Fibroblast of upper back skin (primary cell): Measurements from ENCODE around the gene AUTS2.

Source experiments
- DNase-seq: peaks from one replicate; pipeline ENCODE4 v3.0.0-alpha.2; 2013

The AUTS2 gene

GRCh38 chr7:70487886-70488285 lies 889.6 kb downstream of the AUTS2 start:
- no peak for DNase-seq

DNA sequence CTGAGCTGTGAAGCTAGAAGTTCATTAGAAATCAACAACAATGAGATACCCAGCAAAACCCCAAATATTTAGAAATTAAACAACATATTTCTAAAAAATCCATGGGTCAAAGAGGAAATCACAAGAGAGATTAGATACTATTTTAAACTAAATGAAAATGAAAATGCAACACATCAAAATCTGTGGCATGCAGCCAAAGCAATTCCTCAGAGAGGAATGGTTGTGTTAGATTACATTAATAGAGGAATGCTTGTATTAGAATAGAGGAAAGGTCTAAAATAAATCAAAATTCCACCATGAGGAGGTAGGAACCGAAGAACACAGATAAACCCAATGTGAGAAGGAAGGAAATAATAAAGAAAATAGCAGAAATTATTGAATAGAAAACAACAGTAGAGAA lies 891.5 kb downstream of the AUTS2 start:
- DNase-seq, result peak; percentile 40

DNA sequence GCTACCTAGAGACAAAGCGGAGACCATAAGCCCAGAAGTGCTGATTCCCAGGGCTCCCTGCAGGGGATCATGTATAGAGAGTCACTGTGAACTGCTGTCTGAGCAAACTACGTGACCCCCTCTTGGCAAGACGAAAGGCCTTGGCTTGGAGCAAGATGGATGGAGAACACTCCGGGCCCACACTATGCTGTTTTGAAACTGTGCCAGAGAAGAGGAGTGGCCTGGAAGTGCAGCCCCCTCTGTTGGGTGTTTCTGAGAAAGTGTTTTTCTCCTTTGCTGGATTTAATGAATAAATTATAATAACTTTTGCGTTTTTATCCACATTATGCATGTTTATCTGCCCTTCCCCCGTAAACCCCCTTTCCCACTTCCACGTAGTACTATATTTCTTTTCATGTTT lies 894.4 kb downstream of the AUTS2 start:
- DNase-seq, result no peak

DNA sequence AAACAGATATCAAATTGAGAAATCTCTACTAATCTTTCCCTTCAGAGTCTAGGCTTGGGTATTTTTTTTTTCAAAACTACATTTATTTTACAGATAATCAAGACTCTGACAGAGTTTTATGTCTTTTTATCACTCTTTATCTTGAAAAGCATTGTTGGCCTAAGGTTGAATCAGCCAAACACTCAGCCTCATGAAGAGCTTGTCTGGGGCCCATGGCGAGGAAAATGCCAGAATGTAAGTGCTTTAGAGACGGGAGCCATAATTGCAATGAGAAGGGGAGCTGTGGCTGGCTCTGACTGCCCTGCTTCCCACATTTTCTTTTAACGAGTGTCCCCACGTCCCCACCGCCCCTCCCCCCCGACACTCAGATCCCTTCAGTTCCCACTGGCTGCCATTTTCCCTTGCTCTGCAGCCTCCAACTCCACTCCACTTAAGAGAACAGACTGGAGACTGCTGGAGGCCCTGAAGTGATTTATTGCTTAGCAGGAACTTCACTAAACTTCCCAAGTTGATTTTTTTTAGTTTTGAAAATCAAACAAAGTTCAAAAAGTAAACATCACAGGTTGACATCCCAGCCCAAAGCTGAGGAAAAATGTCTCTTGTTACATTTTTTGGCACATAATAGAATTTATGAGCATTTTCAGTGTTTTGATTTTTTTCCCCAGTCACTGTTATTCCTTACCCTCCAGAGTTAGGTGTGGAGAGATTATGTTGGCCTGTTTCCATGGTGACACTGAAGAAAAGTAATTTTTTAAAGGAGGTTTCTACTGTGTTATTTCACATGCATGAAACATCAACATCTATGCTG lies 896.2 kb downstream of the AUTS2 start:
- no peak for DNase-seq

DNA sequence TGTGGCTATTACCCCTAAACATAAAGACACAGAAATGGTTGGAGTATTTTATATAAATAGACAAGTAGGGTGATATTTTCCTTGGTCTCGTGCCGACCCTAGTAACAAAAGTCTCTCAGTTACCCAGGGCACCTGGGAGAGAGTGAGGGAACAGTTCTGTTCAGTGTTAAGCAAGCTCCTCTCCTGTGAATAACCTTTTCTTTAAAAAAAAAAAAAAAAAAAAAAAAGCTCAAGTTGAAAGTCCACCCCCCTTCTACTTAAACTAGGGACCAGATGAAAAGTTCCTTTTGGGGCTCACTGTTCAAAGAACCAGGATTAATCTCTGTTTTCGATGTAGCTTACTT lies 896.7 kb downstream of the AUTS2 start:
- no peak for DNase-seq

- DNase-seq, result no peak
Measured at GRCh38 chr7:70497793-70498192, 899.5 kb downstream of the AUTS2 start.

- no peak for DNase-seq
Measured at GRCh38 chr7:70498232-70498992, 900.1 kb downstream of the AUTS2 start.

GRCh38 chr7:70500261-70500660 lies 902.0 kb downstream of the AUTS2 start:
- peak; percentile 52 for DNase-seq

DNA sequence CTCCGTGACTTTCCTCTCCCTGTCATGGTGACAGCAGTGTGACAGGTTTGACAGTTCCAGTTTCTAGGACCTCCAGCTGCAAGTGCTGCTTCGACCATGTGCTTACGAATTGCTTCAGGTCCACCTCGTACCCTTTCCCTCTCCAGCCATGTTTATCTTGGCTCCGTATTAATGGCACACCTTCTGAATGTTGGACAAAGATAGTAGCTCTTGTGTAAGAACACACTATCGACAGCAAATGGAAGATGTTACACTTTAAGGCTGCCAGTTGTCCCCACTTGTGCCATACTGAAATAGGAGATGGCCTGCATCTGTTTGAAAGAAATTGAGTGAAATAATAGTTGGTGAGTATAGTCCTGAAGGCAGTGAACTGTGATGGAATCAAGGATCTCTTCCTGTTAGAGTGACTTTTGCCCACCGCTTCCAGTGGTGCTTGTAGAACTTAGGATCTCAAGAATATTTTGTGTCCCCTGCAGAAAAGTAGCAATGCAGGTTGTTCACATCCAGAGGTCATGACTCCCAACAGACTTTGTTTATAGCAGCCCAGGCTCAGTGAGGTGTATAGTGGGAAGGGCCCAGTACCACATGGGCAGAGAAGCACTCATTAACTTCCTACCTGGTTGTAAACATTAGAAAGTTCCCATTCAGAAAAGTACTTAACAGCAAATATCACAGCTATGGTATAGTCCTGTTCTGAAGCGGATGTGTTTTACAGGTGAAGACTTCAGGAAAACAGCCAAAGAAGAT lies 904.0 kb downstream of the AUTS2 start:
- no peak for DNase-seq

DNA sequence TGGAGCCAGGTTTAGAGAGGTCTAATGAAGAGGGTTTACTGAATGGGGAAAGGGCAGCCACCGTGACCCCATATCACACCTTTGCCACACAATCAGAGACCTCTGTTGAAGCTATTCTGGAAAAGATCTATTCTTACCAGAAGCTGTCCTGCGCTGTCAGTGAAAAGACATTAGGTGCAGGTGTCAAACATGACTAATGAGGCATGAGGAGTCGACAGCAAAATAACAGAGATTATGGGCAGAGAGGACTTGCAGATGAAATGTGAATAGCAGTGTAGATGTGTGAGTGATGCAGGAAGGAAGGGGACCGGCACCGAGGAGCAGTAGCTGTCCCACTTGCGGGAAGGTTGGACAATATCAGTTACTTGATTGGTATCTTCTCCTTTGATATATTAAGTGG lies 906.0 kb downstream of the AUTS2 start:
- DNase-seq, result no peak

DNA sequence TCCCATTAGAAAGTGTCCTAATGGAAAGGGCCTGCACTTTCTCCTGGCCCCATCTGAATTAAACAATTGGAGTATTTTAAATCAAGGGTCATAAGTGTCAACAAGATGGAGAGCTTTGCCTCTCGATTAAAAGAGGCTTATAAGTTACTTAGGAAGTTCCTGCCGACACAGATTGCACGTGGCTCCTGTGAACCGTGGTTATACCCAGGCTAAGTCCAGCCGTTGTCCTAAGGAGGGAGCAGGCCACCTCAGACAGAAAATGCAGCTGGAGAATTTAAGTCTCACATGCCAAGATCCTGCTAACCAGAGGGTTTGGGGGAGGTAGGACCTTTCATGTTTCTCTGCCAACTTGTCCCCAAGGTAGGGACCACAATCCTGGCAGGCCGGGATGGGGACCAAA lies 907.2 kb downstream of the AUTS2 start:
- no peak for DNase-seq

GRCh38 chr7:70505886-70506285 lies 907.6 kb downstream of the AUTS2 start:
- DNase-seq, result no peak

DNA sequence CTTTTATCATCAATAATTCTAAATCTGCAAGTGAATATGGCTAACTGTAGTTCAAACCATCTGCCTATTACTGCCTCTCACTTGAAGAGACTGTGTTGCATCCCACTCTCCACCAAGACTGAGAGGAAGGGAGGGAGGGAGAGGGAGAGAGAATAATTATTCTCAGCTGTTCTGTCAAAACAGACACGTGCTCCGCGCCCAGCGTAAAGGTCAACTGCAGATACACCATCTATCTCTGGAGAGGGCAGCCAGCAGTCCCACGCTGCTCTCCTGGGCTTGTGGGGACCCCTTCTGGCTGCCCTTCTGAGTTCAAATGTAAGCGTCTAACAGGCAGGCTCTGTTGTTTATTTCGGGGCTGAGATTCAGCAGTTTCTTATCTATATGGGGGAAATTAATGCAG lies 908.2 kb downstream of the AUTS2 start:
- DNase-seq, result peak; percentile 25

- DNase-seq, result no peak
Measured at GRCh38 chr7:70512144-70512543, 913.9 kb downstream of the AUTS2 start.

- no peak for DNase-seq
Measured at GRCh38 chr7:70512761-70513160, 914.5 kb downstream of the AUTS2 start.

DNA sequence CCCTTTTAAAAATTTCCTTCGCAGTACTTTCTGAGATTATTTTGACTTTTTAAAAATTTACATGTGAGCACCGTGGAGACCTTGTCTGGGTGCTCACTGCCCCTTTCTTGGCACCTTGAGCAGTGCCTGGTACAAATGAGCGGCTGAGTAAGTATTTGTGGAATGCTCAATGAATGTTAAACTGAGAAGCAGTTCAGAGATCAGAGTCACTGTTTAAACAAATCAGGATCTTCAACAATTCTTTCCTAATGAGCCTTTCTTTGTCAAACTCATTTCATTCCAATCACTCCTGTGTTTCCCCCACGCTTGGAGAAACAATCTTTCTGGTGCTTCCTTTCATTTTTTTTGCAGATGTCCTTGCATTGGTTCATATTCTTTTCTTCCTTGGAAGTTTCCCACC lies 922.3 kb downstream of the AUTS2 start:
- peak; percentile 36 for DNase-seq

GRCh38 chr7:70523249-70523988 lies 925.1 kb downstream of the AUTS2 start:
- DNase-seq, result no peak

GRCh38 chr7:70523989-70524351 lies 925.7 kb downstream of the AUTS2 start:
- no peak for DNase-seq

DNA sequence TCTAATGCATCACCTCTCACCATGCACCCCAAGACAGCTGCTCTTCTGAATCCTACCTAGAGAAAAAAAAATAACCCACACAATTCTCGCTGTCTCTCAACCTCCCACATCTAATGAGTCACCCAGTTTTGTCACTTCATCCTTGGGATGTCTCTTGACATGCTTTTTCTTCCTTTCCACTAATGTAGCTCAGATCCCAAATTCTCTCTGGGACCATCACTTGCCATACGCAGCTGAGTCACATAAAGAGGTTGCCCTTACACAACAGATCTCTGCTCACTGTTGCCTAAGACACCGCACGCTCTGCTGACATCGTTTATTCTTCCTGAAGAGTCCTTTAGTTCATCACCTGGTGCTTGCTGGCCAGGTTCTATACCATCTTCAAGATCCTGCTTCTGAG lies 927.7 kb downstream of the AUTS2 start:
- no peak for DNase-seq

DNA sequence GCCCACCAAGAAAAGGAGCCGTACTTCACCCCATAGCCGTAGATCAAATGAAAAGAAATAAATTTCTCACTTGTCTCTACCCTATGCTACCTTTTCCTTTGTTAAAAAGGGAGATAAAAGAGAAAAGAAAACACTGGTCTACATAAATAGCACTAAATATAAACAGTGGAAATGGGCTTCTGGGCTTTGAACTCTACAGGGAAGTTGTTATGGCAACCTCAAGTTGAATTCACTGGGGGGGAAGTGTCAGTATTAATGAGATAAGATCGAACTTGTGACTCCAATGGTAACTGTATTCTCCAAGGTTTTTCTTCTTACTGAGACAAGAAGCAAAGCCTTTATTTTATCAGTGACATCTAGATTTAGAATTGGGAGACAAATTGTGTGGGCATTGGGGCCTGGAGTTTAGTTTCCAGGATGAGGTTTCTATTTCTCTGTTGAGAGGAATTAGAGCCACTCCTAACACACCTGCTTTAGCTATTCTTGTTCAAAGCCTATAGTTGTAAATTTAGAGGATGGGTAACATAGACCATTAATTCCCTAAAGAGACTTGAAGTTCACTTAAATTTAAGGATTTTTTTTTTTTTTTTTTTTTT lies 929.3 kb downstream of the AUTS2 start:
- no peak for DNase-seq

GRCh38 chr7:70529436-70529835 lies 931.2 kb downstream of the AUTS2 start:
- no peak for DNase-seq

GRCh38 chr7:70529914-70530585 lies 931.8 kb downstream of the AUTS2 start:
- DNase-seq, result peak; percentile 46
